ENCODE measurements around the gene QRICH2. TPM values are rescaled to one million over a fixed set of nuclear protein-coding genes. Genes with fewer than 3 reads are reported as not detected.
A peak's percentile ranks its signal among the peaks of the same experiment; 100 is the strongest.

QRICH2 gene
- total and polyA plus RNA-seq, 2 donors from 2014 or later, result 2.0 to 2.5 TPM

- H3K9me3 ChIP-seq (ENCODE audit: control insufficient read depth in 2 of 3, insufficient read depth in 1 of 3, low read length in 3 of 3), result no peaks in the 10 kb centered on the region
- intact Hi-C loops (cut with DNase I), result no loop called here
- no peak overlapping the region for H3K27ac ChIP-seq (ENCODE audit: low read depth in 2 of 2, low read length in 2 of 2)
- H3K4me1 ChIP-seq (ENCODE audit: control insufficient read depth in 2 of 3, insufficient read depth in 2 of 3, low read depth in 1 of 3, low read length in 3 of 3), result peaks cover 0 to 9% (median 8%) of the 10 kb centered on the region in 3 donors
- H3K9ac ChIP-seq (ENCODE audit: low read length in 3 of 3), result no peak overlapping the region
- TF ChIP-seq CTCF (IDR thresholded peaks at IDR 0.05; ENCODE audit: borderline replicate concordance, extremely low read depth, insufficient read depth), result no peak
- no peaks in the 10 kb centered on the region for H3K36me3 ChIP-seq (ENCODE audit: control insufficient read depth in 2 of 3, insufficient read depth in 3 of 3, low read length in 3 of 3)
- H3K4me3 ChIP-seq (ENCODE audit: low read length in 3 of 3), result no peak overlapping the region
- no peak for FAIRE-seq
- DNase-seq, result peak in 2 of 5 donors; percentile 9 to 31
- H3K27me3 ChIP-seq (ENCODE audit: control insufficient read depth, insufficient read depth, low read length), result no peaks in the 10 kb centered on the region
Observed at GRCh38 chr17:76243826-76244679, 64.0 kb downstream of the QRICH2 start.

- Histone ChIP-seq H3K4me1 (ENCODE audit: control insufficient read depth in 2 of 3, insufficient read depth in 2 of 3, low read depth in 1 of 3, low read length in 3 of 3) (peaks cover 0 to 9% (median 6%) of the 10 kb centered on the region in 3 donors), H3K27ac (ENCODE audit: low read depth in 2 of 2, low read length in 2 of 2) (no peak overlapping the region), H3K9ac (ENCODE audit: low read length in 3 of 3) (no peak overlapping the region), H3K27me3 (ENCODE audit: control insufficient read depth, insufficient read depth, low read length) (no peaks in the 10 kb centered on the region), H3K36me3 (ENCODE audit: control insufficient read depth in 2 of 3, insufficient read depth in 3 of 3, low read length in 3 of 3) (no peaks in the 10 kb centered on the region), H3K4me3 (ENCODE audit: low read length in 3 of 3) (peak overlapping the region in 2 of 3 donors; percentile 69 to 82), H3K9me3 (ENCODE audit: control insufficient read depth in 2 of 3, insufficient read depth in 1 of 3, low read length in 3 of 3) (no peaks in the 10 kb centered on the region)
- DNase-seq (peak in 2 of 5 donors; percentile 31 to 63), FAIRE-seq (no peak)
- intact Hi-C loops (cut with DNase I), result no loop called here
- no peak for TF ChIP-seq CTCF (IDR thresholded peaks at IDR 0.05; ENCODE audit: borderline replicate concordance, extremely low read depth, insufficient read depth)
Observed at GRCh38 chr17:76241691-76242255, 66.3 kb downstream of the QRICH2 start.

- Histone ChIP-seq H3K4me3 (ENCODE audit: low read length in 3 of 3) (peak overlapping the region; percentile 69 to 88 (median 82)), H3K4me1 (ENCODE audit: control insufficient read depth in 2 of 3, insufficient read depth in 2 of 3, low read depth in 1 of 3, low read length in 3 of 3) (peaks cover 0 to 2% (median under 1%) of the 10 kb centered on the region in 3 donors), H3K27ac (ENCODE audit: low read depth in 2 of 2, low read length in 2 of 2) (peak overlapping the region in 1 of 2 donors; percentile 17), H3K27me3 (ENCODE audit: control insufficient read depth, insufficient read depth, low read length) (no peaks in the 10 kb centered on the region), H3K9me3 (ENCODE audit: control insufficient read depth in 2 of 3, insufficient read depth in 1 of 3, low read length in 3 of 3) (no peaks in the 10 kb centered on the region), H3K36me3 (ENCODE audit: control insufficient read depth in 2 of 3, insufficient read depth in 3 of 3, low read length in 3 of 3) (no peaks in the 10 kb centered on the region), H3K9ac (ENCODE audit: low read length in 3 of 3) (peak overlapping the region; percentile 62 to 76 (median 74))
- FAIRE-seq (no peak), DNase-seq (peak in 1 of 5 donors; percentile 53)
- no peak for TF ChIP-seq CTCF (IDR thresholded peaks at IDR 0.05; ENCODE audit: borderline replicate concordance, extremely low read depth, insufficient read depth)
- intact Hi-C loops (cut with DNase I), result no loop called here
Observed at GRCh38 chr17:76241204-76241538, 66.9 kb downstream of the QRICH2 start.
